ENCODE data around the gene PRR13. TPM values are rescaled to one million over a fixed set of nuclear protein-coding genes. Genes with fewer than 3 reads are reported as not detected.

PRR13 gene
- total RNA-seq, 4 donors from 2014 or later, result 24.9 to 72.9 (median 51.1) TPM

GRCh38 chr12:53467082-53467481 is 25.5 kb downstream of the PRR13 start:
- Histone ChIP-seq H3K9me3 (no peaks in the 10 kb centered on the region), H3K4me1 (peaks cover 0 to 56% (median 22%) of the 10 kb centered on the region in 3 donors), H3K27ac (no peak overlapping the region), H3K27me3 (no peaks in the 10 kb centered on the region), H3K4me3 (no peak overlapping the region), H3K36me3 (peaks cover 62 to 100% (median 87%) of the 10 kb centered on the region in 3 donors)
- DNase-seq, result no peak
- TF ChIP-seq, protein P1, sequence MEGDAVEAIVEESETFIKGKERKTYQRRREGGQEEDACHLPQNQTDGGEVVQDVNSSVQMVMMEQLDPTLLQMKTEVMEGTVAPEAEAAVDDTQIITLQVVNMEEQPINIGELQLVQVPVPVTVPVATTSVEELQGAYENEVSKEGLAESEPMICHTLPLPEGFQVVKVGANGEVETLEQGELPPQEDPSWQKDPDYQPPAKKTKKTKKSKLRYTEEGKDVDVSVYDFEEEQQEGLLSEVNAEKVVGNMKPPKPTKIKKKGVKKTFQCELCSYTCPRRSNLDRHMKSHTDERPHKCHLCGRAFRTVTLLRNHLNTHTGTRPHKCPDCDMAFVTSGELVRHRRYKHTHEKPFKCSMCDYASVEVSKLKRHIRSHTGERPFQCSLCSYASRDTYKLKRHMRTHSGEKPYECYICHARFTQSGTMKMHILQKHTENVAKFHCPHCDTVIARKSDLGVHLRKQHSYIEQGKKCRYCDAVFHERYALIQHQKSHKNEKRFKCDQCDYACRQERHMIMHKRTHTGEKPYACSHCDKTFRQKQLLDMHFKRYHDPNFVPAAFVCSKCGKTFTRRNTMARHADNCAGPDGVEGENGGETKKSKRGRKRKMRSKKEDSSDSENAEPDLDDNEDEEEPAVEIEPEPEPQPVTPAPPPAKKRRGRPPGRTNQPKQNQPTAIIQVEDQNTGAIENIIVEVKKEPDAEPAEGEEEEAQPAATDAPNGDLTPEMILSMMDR (IDR thresholded peaks at IDR 0.05), result no peak
- intact Hi-C loops (cut with DNase I), result no loop called here
- 47 to 50% methylated on average over 5 of the region's 5 CpGs for WGBS, 2 donors

DNA sequence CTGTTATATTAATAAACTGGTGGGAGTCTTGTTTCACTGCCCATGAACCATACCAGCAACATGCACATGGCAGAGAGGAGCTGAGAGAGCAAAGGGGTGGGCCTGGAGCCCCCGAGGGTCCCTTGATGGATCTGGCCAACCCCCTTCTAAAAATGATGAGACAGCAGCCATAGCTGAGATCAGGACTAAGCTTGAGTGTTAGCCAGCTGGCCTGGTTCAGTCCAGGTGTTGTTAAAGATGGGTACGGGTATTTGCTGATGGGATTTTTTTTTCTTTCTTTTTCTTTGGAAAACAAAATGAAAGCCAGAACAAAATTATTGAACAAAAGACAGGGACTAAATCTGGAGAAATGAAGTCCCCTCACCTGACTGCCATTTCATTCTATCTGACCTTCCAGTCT is 26.3 kb downstream of the PRR13 start:
- H3K27me3 ChIP-seq, result no peaks in the 10 kb centered on the region
- peaks cover 54 to 100% (median 84%) of the 10 kb centered on the region in 3 donors for H3K36me3 ChIP-seq
- WGBS, 2 donors, result 51 to 63% methylated on average over 2 of the region's 2 CpGs
- TF ChIP-seq, protein P1 (IDR thresholded peaks at IDR 0.05), result no peak
- no peak for TF ChIP-seq POLR2A (IDR thresholded peaks at IDR 0.05)
- peaks cover 0 to 55% (median 22%) of the 10 kb centered on the region in 3 donors for H3K4me1 ChIP-seq
- no peak overlapping the region for H3K27ac ChIP-seq
- H3K4me3 ChIP-seq, result no peak overlapping the region
- intact Hi-C loops (cut with DNase I), result no loop called here
- DNase-seq, result no peak
- H3K9me3 ChIP-seq, result no peaks in the 10 kb centered on the region

GRCh38 chr12:53468282-53468681 is 26.7 kb downstream of the PRR13 start:
- intact Hi-C loops (cut with DNase I), result no loop called here
- TF ChIP-seq, protein P1 (IDR thresholded peaks at IDR 0.05), result no peak
- TF ChIP-seq POLR2A (IDR thresholded peaks at IDR 0.05), result no peak
- H3K4me3 ChIP-seq, result no peak overlapping the region
- H3K9me3 ChIP-seq, result no peaks in the 10 kb centered on the region
- H3K36me3 ChIP-seq, result peaks cover 50 to 100% (median 80%) of the 10 kb centered on the region in 3 donors
- H3K27ac ChIP-seq, result no peak overlapping the region
- H3K27me3 ChIP-seq, result no peaks in the 10 kb centered on the region
- DNase-seq, result no peak
- 57 to 77% methylated on average over 1 of the region's 1 CpG for WGBS, 2 donors
- peaks cover 0 to 55% (median 22%) of the 10 kb centered on the region in 3 donors for H3K4me1 ChIP-seq

DNA sequence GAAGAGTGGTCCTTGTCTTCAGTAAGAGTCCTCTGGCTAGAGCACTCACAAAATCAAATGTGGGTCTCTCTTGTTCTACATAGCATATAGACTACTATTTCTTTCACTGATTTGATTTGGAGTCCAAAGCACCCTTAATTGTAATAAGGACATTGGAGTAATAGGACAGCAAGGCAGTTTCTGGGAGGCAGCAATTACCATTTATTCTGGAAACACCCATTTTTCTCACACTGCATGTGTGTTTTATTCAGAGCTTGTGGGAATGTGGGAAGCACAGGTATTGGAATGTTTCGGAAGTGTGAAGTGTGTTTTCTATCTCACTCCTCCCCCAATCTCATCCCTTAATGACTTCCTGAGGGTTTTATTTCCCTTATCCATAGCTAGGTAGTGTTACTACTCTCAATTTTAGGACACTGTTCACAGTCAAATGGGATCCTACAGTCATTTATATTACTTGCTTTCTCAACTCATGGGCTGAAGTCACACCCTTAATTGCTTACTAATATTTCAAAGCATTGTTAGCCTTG is 30.6 kb downstream of the PRR13 start:
- intact Hi-C loops (cut with DNase I), result no loop called here
- TF ChIP-seq, protein P1 (IDR thresholded peaks at IDR 0.05), result no peak
- no peak for TF ChIP-seq POLR2A (IDR thresholded peaks at IDR 0.05)
- DNase-seq, result no peak
- Histone ChIP-seq H3K27me3 (no peaks in the 10 kb centered on the region), H3K4me1 (peaks cover 0 to 55% (median 12%) of the 10 kb centered on the region in 3 donors), H3K4me3 (no peak overlapping the region), H3K9me3 (no peaks in the 10 kb centered on the region), H3K36me3 (peaks cover 32 to 100% (median 75%) of the 10 kb centered on the region in 3 donors), H3K27ac (no peak overlapping the region)
- 75 to 100% methylated on average over 1 of the region's 1 CpG for WGBS, 2 donors

GRCh38 chr12:53474077-53474476 is 32.5 kb downstream of the PRR13 start:
- 59 to 78% methylated on average over 2 of the region's 2 CpGs for WGBS, 2 donors
- H3K36me3 ChIP-seq, result peaks cover 17 to 100% (median 73%) of the 10 kb centered on the region in 3 donors

More at GRCh38 chr12:53474077-53474476, 32.5 kb downstream of the PRR13 start:
- H3K27me3 ChIP-seq, result no peaks in the 10 kb centered on the region
- H3K9me3 ChIP-seq, result no peaks in the 10 kb centered on the region
- no peak overlapping the region for H3K27ac ChIP-seq
- intact Hi-C loops (cut with DNase I), result no loop called here
- no peak for DNase-seq
- H3K4me3 ChIP-seq, result no peak overlapping the region
- TF ChIP-seq, protein P1 (IDR thresholded peaks at IDR 0.05), result no peak
- TF ChIP-seq POLR2A (IDR thresholded peaks at IDR 0.05), result no peak
- peaks cover 0 to 69% (median 21%) of the 10 kb centered on the region in 3 donors for H3K4me1 ChIP-seq

All from esophagus squamous epithelium (tissue), 5 donors.